Left forelimb (tissue), 1 donor: ENCODE measurements around the gene PTPRE.

Experiments
- DNase-seq: peaks from one replicate; pipeline ENCODE4 v3.0.0-alpha.2; 2018; ENCODE audit warnings: low spot score

Gene PTPRE

GRCh38 chr10:127953876-127954275, 47.0 kb downstream of the PTPRE start:
- DNase-seq: no peak

GRCh38 chr10:127959428-127959827, 52.5 kb downstream of the PTPRE start:
- DNase-seq: no peak

GRCh38 chr10:127961071-127961470, 54.2 kb downstream of the PTPRE start:
- no peak for DNase-seq

- DNase-seq: no peak
Measured at GRCh38 chr10:127962205-127962604, 55.3 kb downstream of the PTPRE start.

GRCh38 chr10:127963136-127963535, 56.2 kb downstream of the PTPRE start:
- no peak for DNase-seq

GRCh38 chr10:127964621-127965020, 57.7 kb downstream of the PTPRE start:
- no peak for DNase-seq

- no peak for DNase-seq
Measured at GRCh38 chr10:127966875-127967274, 60.0 kb downstream of the PTPRE start.

- no peak for DNase-seq
Measured at GRCh38 chr10:127968027-127968441, 61.1 kb downstream of the PTPRE start.

GRCh38 chr10:127968659-127969058, 61.8 kb downstream of the PTPRE start:
- no peak for DNase-seq

GRCh38 chr10:127971101-127971946, 64.4 kb downstream of the PTPRE start:
- no peak for DNase-seq

GRCh38 chr10:127971963-127972615, 65.2 kb downstream of the PTPRE start:
- no peak for DNase-seq

GRCh38 chr10:127972751-127973357, 66.0 kb downstream of the PTPRE start:
- no peak for DNase-seq

- no peak for DNase-seq
Measured at GRCh38 chr10:127973791-127974311, 66.9 kb downstream of the PTPRE start.

- DNase-seq: no peak
Measured at GRCh38 chr10:127974911-127975310, 68.0 kb downstream of the PTPRE start.

- DNase-seq: no peak
Measured at GRCh38 chr10:127976286-127976685, 69.4 kb downstream of the PTPRE start.

- DNase-seq: no peak
Measured at GRCh38 chr10:127976701-127977356, 69.9 kb downstream of the PTPRE start.

GRCh38 chr10:127977357-127978009, 70.6 kb downstream of the PTPRE start:
- DNase-seq: no peak

- DNase-seq: no peak
Measured at GRCh38 chr10:127978481-127978880, 71.6 kb downstream of the PTPRE start.

GRCh38 chr10:127979045-127979444, 72.1 kb downstream of the PTPRE start:
- no peak for DNase-seq

GRCh38 chr10:127979566-127979965, 72.7 kb downstream of the PTPRE start:
- DNase-seq: no peak

- DNase-seq: no peak
Measured at GRCh38 chr10:127980898-127981297, 74.0 kb downstream of the PTPRE start.

- DNase-seq: no peak
Measured at GRCh38 chr10:127982601-127983000, 75.7 kb downstream of the PTPRE start.
